ENCODE results near the gene AMBRA1. TPM values are rescaled to one million over a fixed set of nuclear protein-coding genes. Genes with fewer than 3 reads are reported as not detected.
A peak's percentile ranks its signal among the peaks of the same experiment; 100 is the strongest.

Gene AMBRA1
- total RNA-seq, 1 donor from 2014 or later, result 36.9 TPM

DNA sequence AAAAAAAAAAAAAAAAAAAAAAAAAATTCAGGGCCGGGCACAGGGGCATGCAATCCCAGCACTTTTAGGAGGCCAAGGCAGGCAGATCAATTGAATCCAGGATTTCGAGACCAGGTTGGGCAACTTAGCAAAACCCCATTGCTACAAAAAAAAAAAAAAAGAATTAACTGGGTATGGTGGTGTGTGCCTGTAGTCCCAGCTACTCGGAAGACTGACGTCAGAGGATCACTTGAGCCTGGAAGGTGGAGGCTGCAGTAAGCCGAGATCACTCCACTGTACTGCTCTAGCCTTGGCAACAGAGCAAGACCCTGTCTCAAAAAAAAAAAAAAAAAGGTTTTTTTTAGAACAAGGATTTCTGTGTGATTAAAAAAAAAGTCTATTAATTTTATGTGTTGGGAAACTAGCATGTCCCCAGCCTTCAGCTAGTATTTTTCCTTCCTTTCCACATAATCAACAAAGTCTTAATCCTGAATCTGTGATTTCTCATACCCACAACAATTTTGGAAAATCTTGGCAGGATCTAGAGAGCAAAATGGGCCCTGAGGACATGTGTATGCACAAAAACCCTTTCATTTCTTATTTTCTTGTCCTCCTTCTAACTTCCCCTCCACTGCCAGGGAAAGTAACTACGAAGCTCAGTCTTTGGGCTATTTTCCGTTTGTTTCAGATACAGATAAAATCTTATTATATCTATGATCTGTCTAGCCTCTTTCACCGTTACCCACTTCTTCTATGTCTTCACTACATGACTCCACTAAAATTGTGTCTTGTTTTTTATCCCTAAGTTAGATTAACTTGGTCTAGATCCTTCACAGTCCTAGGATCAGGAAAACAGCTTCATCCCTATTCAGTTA is 5.7 kb upstream of the AMBRA1 start:
- no peaks in the 10 kb centered on the region for H3K27me3 Mint-ChIP-seq (ENCODE audit: unreplicated experiment)
- H3K4me3 Mint-ChIP-seq (ENCODE audit: unreplicated experiment), result no peak overlapping the region
- no peaks in the 10 kb centered on the region for H3K36me3 Mint-ChIP-seq (ENCODE audit: low read depth, unreplicated experiment)
- H3K9me3 Mint-ChIP-seq (ENCODE audit: unreplicated experiment), result no peaks in the 10 kb centered on the region
- no peak for DNase-seq (ENCODE audit: low spot score)
- no peak overlapping the region for H3K27ac Mint-ChIP-seq (ENCODE audit: unreplicated experiment)
- H3K4me1 Mint-ChIP-seq (ENCODE audit: unreplicated experiment), result no peaks in the 10 kb centered on the region
- no peak for TF ChIP-seq CTCF (IDR thresholded peaks at IDR 0.05; ENCODE audit: unreplicated experiment)

- Mint-ChIP-seq H3K4me3 (ENCODE audit: unreplicated experiment) (no peak overlapping the region), H3K27ac (ENCODE audit: unreplicated experiment) (no peak overlapping the region), H3K9me3 (ENCODE audit: unreplicated experiment) (no peaks in the 10 kb centered on the region), H3K4me1 (ENCODE audit: unreplicated experiment) (peaks cover 13% of the 10 kb centered on the region), H3K36me3 (ENCODE audit: low read depth, unreplicated experiment) (no peaks in the 10 kb centered on the region), H3K27me3 (ENCODE audit: unreplicated experiment) (peaks cover 3% of the 10 kb centered on the region)
- no peak for TF ChIP-seq CTCF (IDR thresholded peaks at IDR 0.05; ENCODE audit: unreplicated experiment)
- no peak for DNase-seq (ENCODE audit: low spot score)
Measured at GRCh38 chr11:46597609-46598219, 3.9 kb upstream of the AMBRA1 start.

- TF ChIP-seq CTCF (IDR thresholded peaks at IDR 0.05; ENCODE audit: unreplicated experiment), result no peak
- Mint-ChIP-seq H3K4me3 (ENCODE audit: unreplicated experiment) (no peak overlapping the region), H3K4me1 (ENCODE audit: unreplicated experiment) (peaks cover 17% of the 10 kb centered on the region), H3K36me3 (ENCODE audit: low read depth, unreplicated experiment) (no peaks in the 10 kb centered on the region), H3K9me3 (ENCODE audit: unreplicated experiment) (no peaks in the 10 kb centered on the region), H3K27me3 (ENCODE audit: unreplicated experiment) (peaks cover 3% of the 10 kb centered on the region), H3K27ac (ENCODE audit: unreplicated experiment) (no peak overlapping the region)
- DNase-seq (ENCODE audit: low spot score), result no peak
Measured at GRCh38 chr11:46597155-46597554, 3.3 kb upstream of the AMBRA1 start.

DNA sequence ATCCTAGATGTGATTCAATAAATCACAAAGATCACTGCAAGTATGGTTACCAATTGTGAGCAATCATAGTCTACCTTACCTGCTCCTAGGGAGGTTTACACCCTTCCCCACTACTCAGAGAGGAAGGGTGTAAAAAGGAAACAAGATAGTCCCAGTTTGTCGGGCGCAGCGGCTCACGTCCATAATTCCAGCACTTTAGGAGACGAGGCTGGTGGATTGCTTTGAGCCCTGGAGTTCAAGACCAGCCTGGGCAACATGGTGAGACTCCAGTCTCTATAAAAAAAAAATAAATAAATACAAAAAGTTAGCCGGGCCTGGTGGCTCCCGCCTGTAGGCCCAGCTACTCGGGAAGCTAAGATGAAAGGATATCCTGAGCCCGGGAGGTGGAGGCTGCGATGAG is 962 bp upstream of the AMBRA1 start:
- no peak for DNase-seq (ENCODE audit: low spot score)
- Mint-ChIP-seq H3K9me3 (ENCODE audit: unreplicated experiment) (no peaks in the 10 kb centered on the region), H3K27ac (ENCODE audit: unreplicated experiment) (no peak overlapping the region), H3K27me3 (ENCODE audit: unreplicated experiment) (peaks cover 3% of the 10 kb centered on the region), H3K4me1 (ENCODE audit: unreplicated experiment) (peaks cover 17% of the 10 kb centered on the region), H3K4me3 (ENCODE audit: unreplicated experiment) (no peak overlapping the region), H3K36me3 (ENCODE audit: low read depth, unreplicated experiment) (no peaks in the 10 kb centered on the region)
- TF ChIP-seq CTCF (IDR thresholded peaks at IDR 0.05; ENCODE audit: unreplicated experiment), result no peak

- Mint-ChIP-seq H3K27me3 (ENCODE audit: unreplicated experiment) (peaks cover 3% of the 10 kb centered on the region), H3K9me3 (ENCODE audit: unreplicated experiment) (no peaks in the 10 kb centered on the region), H3K36me3 (ENCODE audit: low read depth, unreplicated experiment) (no peaks in the 10 kb centered on the region), H3K4me3 (ENCODE audit: unreplicated experiment) (peak overlapping the region; percentile 97), H3K27ac (ENCODE audit: unreplicated experiment) (peak overlapping the region; percentile 88), H3K4me1 (ENCODE audit: unreplicated experiment) (peaks cover 17% of the 10 kb centered on the region)
- DNase-seq (ENCODE audit: low spot score), result no peak
- TF ChIP-seq CTCF (IDR thresholded peaks at IDR 0.05; ENCODE audit: unreplicated experiment), result no peak
Measured at GRCh38 chr11:46594374-46594700, 514 bp upstream of the AMBRA1 start.
